Measurements from ENCODE around the gene CAP1. TPM values are rescaled to one million over a fixed set of nuclear protein-coding genes. Genes with fewer than 3 reads are reported as not detected.
"Not testable (repeated sequence)": the region's sequence is repeated elsewhere in the genome, so short reads cannot be mapped to it uniquely, and the experiment has no call there.

The CAP1 gene
- total RNA-seq, 1 donor, result 671 TPM

- H3K4me3 ChIP-seq (ENCODE audit: low read depth, low read length), result no peak overlapping the region
- no peak for TF ChIP-seq CTCF (IDR thresholded peaks at IDR 0.05; ENCODE audit: insufficient read depth, low read depth, low read length)
Measured at GRCh38 chr1:40003156-40004093, 37.1 kb upstream of the CAP1 start.

GRCh38 chr1:40004857-40005256 is 35.7 kb upstream of the CAP1 start:
- H3K4me3 ChIP-seq (ENCODE audit: low read depth, low read length), result no peak overlapping the region
- DNase-seq (ENCODE audit: low read depth), result no peak
- no peak for TF ChIP-seq CTCF (IDR thresholded peaks at IDR 0.05; ENCODE audit: insufficient read depth, low read depth, low read length)

More at GRCh38 chr1:40003156-40004093, 37.1 kb upstream of the CAP1 start:
- no peak for DNase-seq (ENCODE audit: low read depth)

- not testable (repeated sequence) for DNase-seq (ENCODE audit: low read depth); H3K4me3 ChIP-seq (ENCODE audit: low read depth, low read length)
Measured at GRCh38 chr1:40007481-40008034, 33.0 kb upstream of the CAP1 start.

GRCh38 chr1:40011198-40011597 is 29.3 kb upstream of the CAP1 start:
- DNase-seq (ENCODE audit: low read depth), result no peak
- no peak overlapping the region for H3K4me3 ChIP-seq (ENCODE audit: low read depth, low read length)
- no peak for TF ChIP-seq CTCF (IDR thresholded peaks at IDR 0.05; ENCODE audit: insufficient read depth, low read depth, low read length)

- peak; percentile 48 for DNase-seq (ENCODE audit: low read depth)
Measured at GRCh38 chr1:40014253-40014706, 26.2 kb upstream of the CAP1 start.

GRCh38 chr1:40014812-40015594 is 25.5 kb upstream of the CAP1 start:
- no peak for TF ChIP-seq CTCF (IDR thresholded peaks at IDR 0.05; ENCODE audit: insufficient read depth, low read depth, low read length)
- peak; percentile 59 for DNase-seq (ENCODE audit: low read depth)
- H3K4me3 ChIP-seq (ENCODE audit: low read depth, low read length), result no peak overlapping the region

More at GRCh38 chr1:40014253-40014706, 26.2 kb upstream of the CAP1 start:
- TF ChIP-seq CTCF (IDR thresholded peaks at IDR 0.05; ENCODE audit: insufficient read depth, low read depth, low read length), result no peak
- H3K4me3 ChIP-seq (ENCODE audit: low read depth, low read length), result no peak overlapping the region

All from fibroblast of villous mesenchyme (primary cell).